MM.1S (cell line): ENCODE data around the gene LRRC25.

Experiments
- EZH2 ChIP-seq: fragments of 300-600 bp; sonication (generic); optimal IDR thresholded peaks from 2 replicates; pipeline ENCODE3; 2017; ENCODE audit warnings: low read depth, mild to moderate bottlenecking, antibody characterized with exemption, low read length, mixed read lengths
- EZH2phosphoT487 ChIP-seq: fragments of 300-600 bp; sonication (generic); IDR thresholded peaks from 2 replicates; pipeline ENCODE4 v1.6.1; 2018; ENCODE audit warnings: antibody characterized with exemption, low read length
- TF ChIP-seq, protein P1 (sequence below): fragments of 300-600 bp; sonication (generic); IDR thresholded peaks from 2 replicates; pipeline ENCODE4 v1.5.1; 2016; ENCODE audit warnings: antibody characterized with exemption, low read length, mixed read lengths

- TF ChIP-seq EZH2 (no peak), EZH2phosphoT487 (no peak)
- TF ChIP-seq, protein P1, sequence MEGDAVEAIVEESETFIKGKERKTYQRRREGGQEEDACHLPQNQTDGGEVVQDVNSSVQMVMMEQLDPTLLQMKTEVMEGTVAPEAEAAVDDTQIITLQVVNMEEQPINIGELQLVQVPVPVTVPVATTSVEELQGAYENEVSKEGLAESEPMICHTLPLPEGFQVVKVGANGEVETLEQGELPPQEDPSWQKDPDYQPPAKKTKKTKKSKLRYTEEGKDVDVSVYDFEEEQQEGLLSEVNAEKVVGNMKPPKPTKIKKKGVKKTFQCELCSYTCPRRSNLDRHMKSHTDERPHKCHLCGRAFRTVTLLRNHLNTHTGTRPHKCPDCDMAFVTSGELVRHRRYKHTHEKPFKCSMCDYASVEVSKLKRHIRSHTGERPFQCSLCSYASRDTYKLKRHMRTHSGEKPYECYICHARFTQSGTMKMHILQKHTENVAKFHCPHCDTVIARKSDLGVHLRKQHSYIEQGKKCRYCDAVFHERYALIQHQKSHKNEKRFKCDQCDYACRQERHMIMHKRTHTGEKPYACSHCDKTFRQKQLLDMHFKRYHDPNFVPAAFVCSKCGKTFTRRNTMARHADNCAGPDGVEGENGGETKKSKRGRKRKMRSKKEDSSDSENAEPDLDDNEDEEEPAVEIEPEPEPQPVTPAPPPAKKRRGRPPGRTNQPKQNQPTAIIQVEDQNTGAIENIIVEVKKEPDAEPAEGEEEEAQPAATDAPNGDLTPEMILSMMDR: no peak
Observed at GRCh38 chr19:18441804-18442788, 44.7 kb upstream of the LRRC25 start.
